HUDEP-2 (cell line): Measurements from ENCODE around the gene KCTD10.

Experiments
- DNase-seq, 76 experiments: peaks; one replicate each; lab custom pipeline; 2025; ENCODE audit not compliant: unreplicated experiment in 76 of 76; lab: John Stamatoyannopoulos, UW

KCTD10 gene

DNA sequence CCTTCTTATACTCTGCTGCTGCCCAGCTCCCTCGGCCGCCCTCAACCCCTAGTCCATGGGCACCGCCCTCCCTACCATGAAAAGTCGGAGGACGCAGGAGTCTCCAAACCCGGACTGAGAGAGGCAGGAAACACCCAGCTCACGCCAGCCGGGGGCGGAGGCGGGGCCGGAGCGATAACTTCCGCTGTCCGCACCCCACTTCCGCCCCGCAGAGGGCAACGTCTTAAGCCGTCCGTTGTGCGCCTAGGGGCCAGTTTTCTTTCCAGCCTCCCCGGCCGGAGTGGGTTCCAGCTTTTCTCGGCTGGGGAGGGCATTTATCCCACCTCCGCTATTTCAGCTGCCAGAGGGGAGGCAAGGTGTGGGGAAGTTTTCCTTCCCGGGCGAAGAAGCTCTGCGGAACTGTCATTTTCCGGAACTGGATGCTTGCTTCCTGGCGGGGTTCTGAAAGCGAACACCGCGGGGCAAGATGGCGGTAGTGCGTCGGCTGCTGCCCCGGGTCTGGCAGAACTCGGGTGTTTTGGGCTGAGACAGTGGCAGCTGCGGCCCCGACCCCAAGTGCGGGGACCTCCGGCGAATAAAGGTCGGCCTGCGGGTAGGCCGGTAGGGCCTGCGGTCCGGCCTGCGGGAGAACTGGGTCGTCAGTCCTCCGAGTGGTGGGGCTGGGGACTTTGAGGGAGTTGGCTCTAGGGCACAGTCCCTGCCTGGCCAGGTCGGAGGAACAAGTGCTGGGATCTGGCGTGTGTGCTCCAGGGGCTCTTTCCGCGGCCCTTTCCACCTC is at the start of gene KCTD10, which contains the start of gene UBE3B:
Gene KCTD10 (minus strand): TSS at position 116 of the 778 bp plus-strand sequence. CDS start 38 bp downstream, at position 78.
Gene UBE3B (plus strand): TSS at position 450 of the 778 bp plus-strand sequence. CDS start 5,918 bp downstream, outside the sequence.
- DNase-seq = peak in 75 of 76 experiments; percentile 4 to 92 (median 73)

GRCh38 chr12:109525279-109525585 is 48.1 kb upstream of the KCTD10 start:
- no peak for DNase-seq

DNA sequence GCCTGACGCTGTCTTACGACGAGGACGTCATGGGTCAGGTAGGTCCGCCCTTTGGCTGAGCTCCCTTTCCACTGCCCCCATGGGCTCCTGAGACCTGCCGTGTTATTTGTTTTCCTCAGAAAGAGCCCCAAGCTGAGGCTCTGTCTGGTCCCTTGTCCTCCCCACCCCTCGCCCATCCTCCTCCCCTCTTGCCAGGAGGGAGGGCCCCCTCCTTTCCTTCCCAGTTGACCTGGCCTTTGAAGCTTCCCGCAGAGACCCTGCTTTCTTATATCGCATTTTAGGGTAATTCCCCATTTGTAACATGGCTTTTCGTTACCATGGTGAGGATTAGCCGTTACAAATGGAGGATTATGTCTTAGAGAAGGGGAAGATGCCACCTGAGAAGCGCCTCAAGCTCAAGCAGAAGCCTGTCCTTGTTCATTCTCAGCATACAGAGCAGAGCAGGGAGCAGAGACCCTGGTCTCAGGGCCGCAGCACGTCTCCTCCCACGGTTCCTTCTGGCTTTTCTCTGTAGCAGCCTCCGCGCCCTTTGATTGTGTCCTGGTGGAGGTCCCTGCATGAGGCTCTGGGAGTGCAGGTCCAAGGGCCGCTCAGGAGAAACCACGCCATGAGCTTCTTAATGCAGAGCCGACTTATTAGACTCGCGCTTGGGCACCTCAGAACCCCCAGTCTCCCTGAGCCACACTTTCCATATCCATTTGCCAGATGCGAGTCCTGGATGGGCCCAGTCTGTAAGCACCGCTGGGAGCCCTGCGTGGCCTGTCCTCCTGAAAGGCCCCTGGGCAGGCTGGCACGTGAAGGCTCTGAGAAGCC is 47.6 kb upstream of the KCTD10 start:
- DNase-seq = no peak

GRCh38 chr12:109523504-109523903 is 46.4 kb upstream of the KCTD10 start:
- no peak for DNase-seq

GRCh38 chr12:109523071-109523470 is 46.0 kb upstream of the KCTD10 start:
- DNase-seq = no peak

DNA sequence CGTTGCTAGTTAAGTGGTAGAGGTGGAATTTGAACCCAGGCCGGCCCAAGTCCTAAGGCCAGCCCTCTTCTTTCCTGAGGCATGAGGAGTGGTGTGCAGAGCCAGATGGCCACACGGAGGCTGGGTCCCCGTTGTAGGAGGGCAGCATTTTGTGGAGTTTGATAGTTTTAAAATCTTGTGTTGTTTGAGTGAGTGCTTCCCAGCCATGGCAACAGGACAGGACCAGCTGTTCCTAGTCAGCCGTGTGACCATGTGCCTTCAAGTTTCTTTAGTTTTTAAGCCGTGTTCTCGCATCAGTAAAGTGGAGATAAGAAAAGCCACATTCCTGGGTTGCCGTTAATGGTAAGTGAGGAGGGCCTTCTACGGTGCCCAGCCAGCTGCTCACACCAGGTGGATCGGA is 44.7 kb upstream of the KCTD10 start:
- no peak for DNase-seq

DNA sequence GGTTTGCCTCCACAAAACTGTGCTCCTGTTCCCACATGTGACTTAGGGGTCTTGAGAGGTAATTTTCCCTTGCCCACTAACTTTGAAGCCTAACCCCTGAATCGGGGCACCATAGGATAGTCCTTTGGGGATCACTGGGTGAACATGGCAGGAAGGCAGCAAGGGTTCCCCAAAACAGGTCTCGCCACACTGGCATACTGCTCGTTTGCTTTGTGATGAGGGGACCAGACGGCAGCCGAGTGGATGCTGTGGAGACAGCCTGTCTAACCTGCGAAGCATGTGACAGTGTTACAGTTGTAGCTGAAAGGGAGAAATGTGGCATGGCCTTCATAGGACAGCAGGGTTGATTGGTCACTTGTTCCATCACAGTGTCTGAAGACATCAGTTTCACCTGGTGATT is 42.7 kb upstream of the KCTD10 start:
- DNase-seq = no peak

DNA sequence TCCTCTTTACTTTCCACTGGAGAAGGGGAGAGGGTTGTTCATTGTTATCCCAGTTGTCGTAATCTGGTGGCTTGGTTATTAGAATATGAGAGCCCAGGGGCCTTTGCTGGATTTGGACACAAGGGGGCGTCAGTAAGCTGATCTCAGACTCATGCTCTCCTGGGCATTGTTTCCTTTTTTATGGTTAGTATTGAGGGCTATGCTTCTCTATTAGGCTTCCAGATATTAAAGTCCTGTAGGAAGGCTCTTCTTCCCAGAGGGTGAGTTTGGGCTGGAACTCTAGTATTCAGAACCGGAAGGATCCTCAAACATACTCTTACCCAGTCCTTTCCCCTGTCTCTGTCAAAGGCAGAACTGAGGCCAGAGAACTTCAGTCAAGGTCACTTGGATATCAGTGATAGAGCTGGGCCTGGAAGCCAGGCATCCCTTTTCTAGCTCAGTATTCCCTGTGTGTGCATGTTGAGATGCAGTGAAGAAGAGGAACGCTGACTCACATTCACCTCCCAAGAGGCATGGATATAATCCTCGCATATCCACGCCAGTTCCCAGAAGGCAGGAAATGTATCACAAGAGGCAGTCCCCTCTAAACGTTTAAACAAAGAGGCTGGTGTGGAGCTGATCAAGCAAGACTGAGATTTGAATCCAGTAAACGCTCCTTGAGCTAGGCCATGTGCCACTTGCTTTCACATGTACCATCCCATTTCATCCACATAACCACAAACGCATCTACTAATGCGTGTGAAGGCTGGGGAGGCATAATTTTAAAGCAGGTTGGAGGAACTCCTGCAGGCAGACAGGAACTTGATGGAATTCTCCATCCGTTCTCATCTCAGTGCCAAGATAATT is 41.9 kb upstream of the KCTD10 start:
- DNase-seq = peak in 44 of 76 experiments; percentile 2 to 61 (median 24)

DNA sequence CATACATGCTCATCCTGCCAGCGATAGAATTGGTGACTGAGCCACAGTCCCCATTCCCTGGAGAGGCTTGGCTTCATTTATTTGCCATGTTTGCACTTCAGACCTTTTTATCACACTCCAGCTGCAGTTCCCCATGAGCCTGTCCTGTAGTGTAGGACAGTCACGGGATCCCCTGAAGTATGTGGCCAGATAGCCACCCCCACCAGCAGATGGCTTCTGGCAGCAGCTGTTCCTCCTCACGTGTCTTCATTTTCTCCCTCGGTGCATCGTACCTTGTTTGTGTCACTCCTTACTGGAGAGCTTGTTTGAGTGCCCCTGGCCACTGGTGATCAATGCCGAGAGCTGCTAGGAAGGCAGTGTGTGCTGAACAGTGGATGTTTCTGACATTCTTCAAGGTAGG is 40.5 kb upstream of the KCTD10 start:
- DNase-seq = no peak

DNA sequence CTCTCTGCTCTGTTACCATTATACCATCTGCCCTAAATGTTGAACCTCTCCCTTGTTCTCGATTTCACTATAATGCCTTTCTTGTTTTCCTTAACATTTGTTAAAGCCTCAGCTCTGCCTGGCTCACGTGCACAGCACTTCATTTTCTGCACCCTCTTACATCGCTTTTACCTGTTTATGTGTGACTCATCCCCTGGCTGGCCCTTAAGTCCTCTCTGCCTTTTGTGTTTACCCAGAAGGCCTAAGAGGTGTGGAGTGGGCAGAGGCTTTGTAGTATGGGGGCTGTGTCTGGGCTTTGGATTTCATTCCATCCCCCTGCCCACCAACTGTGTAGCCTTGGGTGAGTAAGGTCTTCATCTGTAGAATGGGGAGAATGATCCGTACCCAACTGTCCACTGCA is 36.9 kb upstream of the KCTD10 start:
- DNase-seq = no peak

DNA sequence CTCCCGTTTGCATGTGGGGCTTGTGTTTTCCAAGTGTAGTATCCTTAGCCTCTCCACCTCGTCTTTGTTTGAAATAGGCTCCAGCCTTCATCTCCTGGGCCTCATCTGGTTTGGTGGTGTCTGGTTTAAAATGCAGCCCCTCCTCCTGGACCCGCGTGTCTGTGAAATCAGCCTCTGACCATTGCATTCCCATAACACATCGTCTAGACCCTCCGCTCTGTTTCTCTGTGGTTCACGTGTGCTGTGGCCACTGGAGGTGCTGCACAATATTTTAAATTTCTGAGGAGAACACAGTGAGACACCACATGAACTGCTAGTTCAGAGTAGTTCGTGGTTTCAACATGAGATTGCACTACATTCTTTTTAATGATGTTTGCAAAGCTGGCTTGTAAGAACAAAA is 36.0 kb upstream of the KCTD10 start:
- no peak for DNase-seq

DNA sequence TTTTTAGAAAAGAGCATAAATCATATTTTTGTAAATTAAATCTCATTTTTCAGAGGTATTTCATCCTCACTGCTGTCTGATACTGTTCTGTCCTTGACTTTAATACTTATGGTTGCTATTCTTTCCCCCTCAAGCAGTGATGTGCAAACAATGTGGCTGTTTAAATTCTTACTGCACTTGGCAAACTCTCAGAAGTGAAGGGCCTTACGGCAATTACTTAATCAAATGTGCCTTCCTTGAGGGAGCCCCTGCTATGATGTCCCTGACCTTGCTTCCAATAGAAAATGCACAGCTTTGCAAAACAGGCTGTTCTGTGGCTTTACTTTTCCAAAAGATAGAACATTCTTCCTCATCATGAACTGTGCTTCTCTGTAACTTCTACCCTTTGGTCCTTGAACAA is 35.5 kb upstream of the KCTD10 start:
- no peak for DNase-seq

GRCh38 chr12:109510196-109510595 is 33.1 kb upstream of the KCTD10 start:
- DNase-seq = no peak

DNA sequence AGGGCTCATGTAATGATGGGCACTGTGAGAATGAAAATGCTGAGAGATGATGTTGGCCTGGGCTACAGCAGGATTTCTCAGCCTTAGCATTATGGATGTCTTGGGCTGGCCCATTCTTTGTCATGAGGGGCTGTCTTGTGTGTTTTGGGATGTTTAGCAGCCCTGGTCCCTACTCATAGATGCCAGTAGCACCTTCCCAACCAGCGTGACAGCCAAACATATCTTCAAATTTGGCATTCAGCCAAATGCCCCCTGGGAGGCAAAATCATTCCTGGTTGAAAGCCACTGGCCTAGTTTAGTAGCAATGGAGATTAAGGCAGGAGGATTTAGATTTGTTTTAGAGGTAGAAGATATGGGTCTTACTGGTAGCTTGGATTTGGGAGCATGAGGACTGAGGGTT is 27.0 kb upstream of the KCTD10 start:
- no peak for DNase-seq

DNA sequence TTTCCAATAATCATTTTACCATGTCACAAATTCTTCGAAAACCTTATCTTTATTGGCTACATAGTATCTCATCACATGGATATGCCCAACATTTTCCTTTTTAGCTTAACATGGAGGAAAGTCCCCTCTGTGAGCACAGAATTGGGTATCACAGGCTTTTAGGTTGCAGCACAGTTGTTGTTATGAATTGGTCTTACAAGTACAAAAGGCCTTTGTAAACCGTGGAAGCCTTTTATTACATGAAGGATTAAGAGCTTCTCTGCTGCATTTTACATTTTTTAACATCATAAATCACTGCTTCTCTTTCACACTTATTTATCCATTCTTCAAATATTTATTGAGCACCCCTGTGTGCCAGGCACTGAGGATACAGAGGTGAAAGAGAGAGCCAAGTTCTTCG is 26.5 kb upstream of the KCTD10 start:
- no peak for DNase-seq

DNA sequence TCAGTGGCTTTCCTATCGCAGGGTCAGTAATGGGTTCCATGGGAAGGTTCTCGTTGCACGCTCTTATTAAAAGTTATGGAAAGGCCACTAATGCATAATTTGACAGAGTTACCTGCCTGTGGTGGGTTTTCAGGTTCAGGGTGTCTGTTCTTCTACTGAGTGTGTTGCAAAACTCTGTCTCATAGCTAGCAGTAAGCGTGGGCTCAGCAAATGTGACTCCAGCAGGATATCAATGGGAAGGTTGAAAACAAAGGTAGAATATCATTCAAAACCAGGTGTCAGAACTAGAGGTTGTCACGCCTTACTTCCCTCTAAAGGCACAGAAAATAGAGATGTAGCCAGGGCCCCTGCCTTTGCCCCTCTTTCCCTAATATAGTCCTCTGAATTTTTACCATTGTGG is 25.2 kb upstream of the KCTD10 start:
- no peak for DNase-seq

- no peak for DNase-seq
Observed at GRCh38 chr12:109501299-109501698, 24.2 kb upstream of the KCTD10 start.

- no peak for DNase-seq
Observed at GRCh38 chr12:109500406-109501185, 23.5 kb upstream of the KCTD10 start.

GRCh38 chr12:109497675-109498074 is 20.6 kb upstream of the KCTD10 start:
- no peak for DNase-seq

- DNase-seq = no peak
Observed at GRCh38 chr12:109496306-109496705, 19.2 kb upstream of the KCTD10 start.
